Measurements from ENCODE around the gene DEFB129.

- TF ChIP-seq CTCF (IDR thresholded peaks at IDR 0.05; ENCODE audit: low read depth, low read length) (no peak), MAX (IDR thresholded peaks at IDR 0.05; ENCODE audit: low read depth, low read length) (no peak), MYC (IDR thresholded peaks at IDR 0.05; ENCODE audit: low read depth, low read length) (no peak)
These were observed 9.8 kb upstream of the DEFB129 start for GRCh38 chr20:217266-217665.
